PFSK-1 (cell line): ENCODE results near the gene ARHGAP12.

Experiments
- FOXP2 ChIP-seq: optimal IDR thresholded peaks from 2 replicates; pipeline ENCODE3; 2011; ENCODE audit warnings: borderline replicate concordance, control low read depth, inconsistent platforms; ENCODE audit not compliant: insufficient read depth; ENCODE audit errors: extremely low read length, extremely low read depth
- POLR2AphosphoS5 ChIP-seq: IDR thresholded peaks from 2 replicates; pipeline ENCODE4 v1.6.1; 2012; ENCODE audit warnings: low read depth, mild to moderate bottlenecking, control low read depth, low read length, moderate library complexity
- REST ChIP-seq, 2 experiments: IDR thresholded peaks; 2 replicates each; pipeline versions ENCODE4 v1.6.1 to v1.8.0; 2011 to 2012; ENCODE audit warnings: low read depth in 2 of 2, low read length in 2 of 2, control low read depth in 1 of 2, inconsistent platforms in 1 of 2, mild to moderate bottlenecking in 1 of 2, moderate library complexity in 1 of 2; ENCODE audit not compliant: insufficient read depth in 1 of 2
- SIN3A ChIP-seq: IDR thresholded peaks from 2 replicates; pipeline ENCODE4 v1.6.1; 2012; ENCODE audit warnings: mild to moderate bottlenecking, low read length, moderate library complexity, borderline replicate concordance; ENCODE audit not compliant: insufficient read depth
- TAF1 ChIP-seq: IDR thresholded peaks from 2 replicates; pipeline ENCODE4 v1.6.1; 2012; ENCODE audit warnings: low read length, control low read depth, borderline replicate concordance; ENCODE audit not compliant: insufficient read depth

The ARHGAP12 gene

GRCh38 chr10:31954410-31955191, 26.0 kb upstream of the ARHGAP12 start:
- TF ChIP-seq POLR2AphosphoS5 (no peak), REST (IDR thresholded peaks at IDR 0.05; ENCODE audit: insufficient read depth in 1 of 2, low read depth in 2 of 2, low read length in 2 of 2) (no peak), TAF1 (no peak), SIN3A (no peak), FOXP2 (no peak)

- TF ChIP-seq FOXP2: no peak
- no peak for TF ChIP-seq POLR2AphosphoS5
- no peak for TF ChIP-seq REST (IDR thresholded peaks at IDR 0.05; ENCODE audit: insufficient read depth in 1 of 2, low read depth in 2 of 2, low read length in 2 of 2)
- no peak for TF ChIP-seq SIN3A
- no peak for TF ChIP-seq TAF1
Observed at GRCh38 chr10:31953480-31953879, 24.8 kb upstream of the ARHGAP12 start.

GRCh38 chr10:31953080-31953479, 24.4 kb upstream of the ARHGAP12 start:
- TF ChIP-seq FOXP2 (no peak), POLR2AphosphoS5 (no peak), REST (IDR thresholded peaks at IDR 0.05; ENCODE audit: insufficient read depth in 1 of 2, low read depth in 2 of 2, low read length in 2 of 2) (no peak), SIN3A (no peak), TAF1 (no peak)

GRCh38 chr10:31952066-31952465, 23.4 kb upstream of the ARHGAP12 start:
- no peak for TF ChIP-seq REST (IDR thresholded peaks at IDR 0.05; ENCODE audit: insufficient read depth in 1 of 2, low read depth in 2 of 2, low read length in 2 of 2)
- no peak for TF ChIP-seq TAF1
- TF ChIP-seq FOXP2: no peak
- no peak for TF ChIP-seq SIN3A

GRCh38 chr10:31949266-31949665, 20.6 kb upstream of the ARHGAP12 start:
- TF ChIP-seq REST (IDR thresholded peaks at IDR 0.05; ENCODE audit: insufficient read depth in 1 of 2, low read depth in 2 of 2, low read length in 2 of 2) (no peak), SIN3A (no peak), TAF1 (no peak), POLR2AphosphoS5 (no peak), FOXP2 (no peak)
